Measurements from ENCODE around the gene GGA2.
"Not testable (repeated sequence)": the region's sequence is repeated elsewhere in the genome, so short reads cannot be mapped to it uniquely, and the experiment has no call there.

The GGA2 gene

GRCh38 chr16:23504453-23505179, 5.7 kb downstream of the GGA2 start:
- DNase-seq (ENCODE audit: low spot score): peak; percentile 86

GRCh38 chr16:23504076-23504452, 6.2 kb downstream of the GGA2 start:
- DNase-seq (ENCODE audit: low spot score): peak; percentile 75

DNA sequence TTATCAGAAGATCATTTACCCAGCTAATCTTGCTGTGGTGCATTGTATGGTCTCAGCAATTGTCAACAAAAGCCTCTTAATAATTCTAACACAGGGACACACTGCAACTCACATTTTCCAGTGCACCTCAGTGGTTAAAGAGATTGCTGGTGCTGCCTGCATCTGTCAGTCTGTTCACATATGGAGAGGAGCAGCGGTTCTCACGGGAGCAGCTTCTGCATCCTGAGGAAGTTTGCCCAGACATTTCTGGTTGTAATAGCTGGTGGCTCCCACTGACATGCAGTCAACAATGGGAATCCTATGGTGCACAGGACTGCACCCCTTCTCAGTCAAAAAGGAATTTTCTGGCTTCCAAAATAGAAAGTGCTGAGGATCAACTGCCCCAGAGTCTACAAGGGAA, 7.8 kb downstream of the GGA2 start:
- DNase-seq (ENCODE audit: low spot score): no peak

DNA sequence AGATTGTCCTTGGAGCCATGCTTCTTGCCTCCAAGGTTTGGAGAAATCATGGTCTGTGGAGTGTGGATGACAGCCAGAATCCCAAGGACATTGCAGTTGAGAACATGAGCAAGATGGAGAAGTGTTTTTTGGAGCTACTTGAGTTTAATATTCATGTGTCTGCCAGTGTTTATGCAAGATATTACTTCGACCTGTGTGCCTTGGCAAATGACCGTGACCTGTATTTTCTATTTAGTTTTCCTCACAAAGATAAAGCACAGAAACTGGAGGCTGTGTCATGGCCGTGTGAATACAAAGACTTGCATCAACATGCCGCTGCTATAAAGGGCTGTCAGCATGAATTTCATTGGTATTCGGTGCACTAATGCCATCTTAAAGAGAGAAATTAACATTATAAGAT, 9.0 kb downstream of the GGA2 start:
- no peak for DNase-seq (ENCODE audit: low spot score)

DNA sequence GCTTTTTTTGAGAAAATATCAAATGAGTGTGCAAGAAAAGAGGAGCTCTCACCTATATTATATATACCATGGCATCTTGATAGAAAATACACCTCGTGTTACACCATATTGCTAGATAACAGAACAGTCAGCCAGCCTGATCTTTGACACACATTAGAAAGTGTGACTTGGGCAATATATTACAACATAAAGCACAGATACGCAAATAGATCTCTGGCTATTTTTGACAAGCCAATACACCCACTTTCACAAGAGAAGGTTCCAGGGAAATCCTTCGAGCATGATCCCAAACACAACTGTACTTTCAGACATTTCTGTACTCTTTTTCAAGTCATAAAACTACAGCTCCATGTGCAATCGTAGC, 9.4 kb downstream of the GGA2 start:
- no peak for DNase-seq (ENCODE audit: low spot score)

- DNase-seq (ENCODE audit: low spot score): no peak
These were observed 10.0 kb downstream of the GGA2 start for GRCh38 chr16:23500212-23500861.

DNA sequence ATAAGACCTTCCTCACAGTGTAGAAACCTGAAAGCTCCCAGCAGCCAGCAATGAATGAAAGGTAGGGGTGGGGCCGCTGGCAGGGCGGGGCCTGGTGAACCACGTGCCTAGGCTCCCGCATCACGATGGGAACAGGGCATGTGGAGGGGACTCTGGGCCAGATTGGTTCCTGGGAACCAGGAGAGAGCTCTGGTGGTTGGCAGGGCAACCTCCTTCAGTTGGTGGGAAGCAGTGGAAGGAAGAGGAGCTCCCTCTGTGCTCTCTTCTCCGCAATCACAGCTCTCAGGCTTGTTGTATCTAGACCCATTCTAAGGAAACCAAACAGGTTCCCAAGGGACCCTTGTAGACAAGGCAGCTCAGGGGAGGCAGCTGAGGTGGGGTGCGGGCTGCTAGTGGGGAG, 10.5 kb downstream of the GGA2 start:
- no peak for DNase-seq (ENCODE audit: low spot score)

GRCh38 chr16:23498863-23499262, 11.4 kb downstream of the GGA2 start:
- no peak for DNase-seq (ENCODE audit: low spot score)

- DNase-seq (ENCODE audit: low spot score): no peak
These were observed 12.8 kb downstream of the GGA2 start for GRCh38 chr16:23497543-23497868.

DNA sequence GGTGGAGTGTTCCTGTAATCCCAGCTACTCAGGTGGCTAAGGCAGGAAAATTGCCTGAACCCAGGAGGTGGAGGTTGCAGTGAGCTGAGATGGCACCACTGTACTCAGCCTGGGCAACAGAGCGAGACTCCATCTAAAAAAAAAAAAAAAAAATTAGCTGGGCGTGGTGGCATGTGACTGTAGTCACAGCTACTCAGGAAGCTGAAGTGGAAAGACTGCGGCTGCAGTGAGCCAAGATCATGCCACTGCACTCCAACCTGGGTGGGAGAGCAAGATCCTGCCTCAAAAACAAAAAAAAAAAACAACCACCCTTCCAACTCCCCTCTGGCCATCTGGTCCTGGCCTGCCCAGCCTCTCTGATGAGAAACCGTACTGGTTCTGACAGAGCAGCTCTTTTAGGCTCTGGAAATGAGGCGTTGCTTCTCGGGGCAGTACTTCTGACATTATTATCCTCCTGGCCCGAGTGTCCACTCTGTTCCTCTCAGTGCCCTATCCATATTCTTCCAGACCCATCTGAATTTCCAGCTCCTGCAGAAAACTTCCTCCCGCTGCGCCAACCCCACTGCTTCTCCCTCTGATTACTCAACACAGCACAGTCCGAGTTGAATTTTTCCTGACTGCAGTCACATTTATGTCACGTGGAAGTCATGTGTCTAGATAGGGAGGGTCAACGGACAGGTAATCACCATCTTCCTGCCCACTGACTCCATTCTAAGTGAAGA, 13.3 kb downstream of the GGA2 start:
- DNase-seq (ENCODE audit: low spot score): peak; percentile 82

- DNase-seq (ENCODE audit: low spot score): no peak
These were observed 14.6 kb downstream of the GGA2 start for GRCh38 chr16:23495671-23496070.

GRCh38 chr16:23494188-23494587, 16.1 kb downstream of the GGA2 start:
- DNase-seq (ENCODE audit: low spot score): no peak

- peak; percentile 52 for DNase-seq (ENCODE audit: low spot score)
These were observed 18.6 kb downstream of the GGA2 start for GRCh38 chr16:23491490-23492391.

DNA sequence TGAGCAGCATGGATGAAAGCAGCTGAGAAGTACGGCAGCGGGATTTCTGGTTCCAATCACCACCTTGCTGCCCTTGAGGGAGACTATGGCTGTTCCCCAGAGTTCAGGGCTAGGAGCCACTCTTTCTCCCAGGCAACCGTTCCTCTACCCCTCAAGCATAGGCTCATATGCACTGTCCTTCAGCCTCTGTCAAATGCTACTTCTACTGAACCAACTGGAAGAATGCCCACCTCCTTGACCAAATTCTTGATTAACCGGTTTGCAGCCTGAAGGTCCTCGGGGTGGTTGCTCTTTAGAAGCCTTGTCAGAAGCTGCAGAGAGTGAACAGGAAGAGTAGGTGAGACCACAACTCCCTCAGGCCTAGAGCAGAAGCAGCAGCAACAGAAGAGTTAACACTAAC, 23.8 kb downstream of the GGA2 start:
- no peak for DNase-seq (ENCODE audit: low spot score)

DNA sequence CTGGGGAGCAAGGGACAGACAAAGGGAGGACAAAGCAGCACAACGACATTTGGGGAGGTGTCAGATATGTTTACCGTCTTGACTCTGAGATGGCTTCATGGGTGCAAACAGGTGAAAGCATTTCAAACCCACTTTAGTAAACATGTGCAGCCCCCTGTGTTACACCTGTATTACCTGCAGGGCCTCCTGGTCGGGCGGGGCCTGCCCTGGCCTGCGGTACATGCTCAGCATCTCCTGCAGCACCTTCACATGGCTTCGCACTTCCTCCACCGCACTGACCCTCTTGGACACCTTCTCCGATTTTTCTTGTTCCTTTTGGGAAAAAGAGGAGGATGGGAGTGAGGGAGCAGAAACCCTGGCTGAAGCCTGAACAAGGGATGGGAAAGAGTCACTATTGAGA, 24.5 kb downstream of the GGA2 start:
- no peak for DNase-seq (ENCODE audit: low spot score)

DNA sequence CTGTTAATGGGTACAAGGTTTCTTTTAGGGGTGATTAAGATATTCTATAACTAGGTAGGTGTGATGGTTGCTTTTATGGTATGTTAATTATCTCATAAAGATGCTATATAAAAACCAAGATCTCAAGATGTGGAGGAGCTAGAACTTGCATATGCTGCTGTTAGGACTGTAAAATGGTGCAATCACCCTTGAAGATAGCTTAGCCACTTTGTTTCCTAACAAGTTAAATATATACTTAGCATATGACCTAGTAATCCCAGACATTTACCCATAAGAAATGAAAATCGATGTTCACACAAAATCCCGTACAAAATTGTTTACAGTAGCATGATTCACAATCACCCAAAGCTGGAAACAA, 25.1 kb downstream of the GGA2 start:
- no peak for DNase-seq (ENCODE audit: low spot score)

GRCh38 chr16:23484510-23485256, 25.6 kb downstream of the GGA2 start:
- no peak for DNase-seq (ENCODE audit: low spot score)

- DNase-seq (ENCODE audit: low spot score): not testable (repeated sequence)
These were observed 26.8 kb downstream of the GGA2 start for GRCh38 chr16:23483492-23483891.

DNA sequence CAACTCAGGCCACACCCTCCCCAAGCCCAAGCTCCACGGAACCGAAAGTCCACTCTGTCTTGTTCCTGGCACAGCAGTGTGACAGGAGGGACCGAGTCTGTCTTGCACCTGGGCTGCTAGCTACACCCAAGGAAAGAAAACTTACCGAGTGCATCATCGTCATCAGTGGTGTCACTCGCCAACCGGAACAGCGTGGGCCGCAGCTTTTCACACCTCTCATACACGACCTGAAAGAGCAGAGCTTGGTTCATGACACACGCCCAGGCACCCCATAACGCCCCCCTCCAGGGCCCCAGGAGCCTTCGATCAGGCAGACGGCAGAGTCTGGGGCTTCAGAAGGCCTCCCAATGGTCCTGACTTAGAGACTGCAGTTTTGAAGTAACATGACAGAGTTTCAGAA, 27.5 kb downstream of the GGA2 start:
- no peak for DNase-seq (ENCODE audit: low spot score)

DNA sequence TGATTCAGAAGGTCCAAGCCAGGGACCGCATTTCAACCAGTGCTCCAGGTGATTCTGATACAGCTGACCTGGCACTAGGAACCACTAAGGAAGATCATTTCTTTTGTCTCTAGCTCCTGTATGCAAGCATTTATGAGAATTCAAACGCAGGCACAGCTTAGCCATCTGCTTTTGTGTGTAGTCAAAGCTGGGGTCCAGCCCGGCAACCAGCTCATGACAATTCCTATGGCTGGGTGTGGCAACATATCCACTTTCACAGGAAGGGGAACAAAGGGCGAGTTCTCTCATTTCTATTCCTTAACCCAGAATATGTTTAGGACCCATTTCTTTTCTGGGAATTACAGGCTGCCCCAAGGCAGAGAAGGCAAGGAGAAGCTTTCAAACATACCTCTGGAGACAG, 30.0 kb downstream of the GGA2 start:
- DNase-seq (ENCODE audit: low spot score): no peak

DNA sequence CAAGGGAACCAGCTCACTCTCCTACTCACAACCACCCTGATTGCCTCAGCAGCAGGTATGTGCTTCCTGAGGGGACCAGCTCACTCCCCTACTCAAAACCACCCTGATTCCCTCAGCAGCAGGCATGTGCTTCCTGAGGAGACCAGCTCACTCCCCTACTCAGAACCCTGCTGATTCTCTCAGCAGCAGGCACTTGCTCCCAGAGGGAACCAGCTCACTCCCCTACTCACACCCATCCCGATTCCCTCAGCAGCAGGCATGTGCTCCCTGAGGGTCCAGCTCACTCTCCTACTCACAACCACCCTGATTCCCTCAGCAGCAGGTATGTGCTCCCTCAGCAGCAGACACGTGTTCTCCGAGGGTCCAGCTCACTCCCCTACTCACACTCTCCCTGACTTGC, 31.2 kb downstream of the GGA2 start:
- no peak for DNase-seq (ENCODE audit: low spot score)

DNA sequence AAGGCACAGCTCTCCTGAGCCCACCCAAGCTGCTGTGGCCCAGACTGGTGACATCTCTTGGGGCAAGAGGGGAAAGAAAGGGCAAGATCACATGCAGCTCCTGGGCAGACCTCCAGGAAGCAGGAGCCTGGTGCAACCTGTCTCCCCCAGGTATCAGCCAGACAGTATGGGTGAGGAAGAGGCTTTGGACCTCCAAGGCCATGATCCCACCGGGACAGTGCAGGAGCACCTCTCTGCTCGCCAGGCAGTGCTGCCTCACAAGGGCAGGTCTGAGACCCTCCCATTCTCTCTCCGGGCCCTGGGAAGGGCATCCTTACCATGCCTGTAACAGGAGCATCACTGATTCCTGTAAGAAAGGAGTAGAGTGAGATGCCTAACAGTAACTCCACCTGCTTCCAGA, 31.7 kb downstream of the GGA2 start:
- DNase-seq (ENCODE audit: low spot score): no peak
